HAP-1 (cell line): ENCODE measurements around the gene IL11RA.
A peak's percentile ranks its signal among the peaks of the same experiment; 100 is the strongest.

Source experiments
- DNase-seq, 2 experiments: peaks; one replicate each; pipeline ENCODE4 v3.0.0-alpha.2; 2016 to 2020; ENCODE audit warnings: low spot score in 2 of 2
- H3K27me3 ChIP-seq: fragments of 250-450 bp; sonication (Bioruptor Pico); 2 replicates; pipeline ENCODE4 v1.5.1; 2020; ENCODE audit warnings: low read depth, mild to moderate bottlenecking, moderate library complexity
- H3K36me3 ChIP-seq: fragments of 250-450 bp; sonication (Bioruptor Pico); replicated peaks from 2 replicates; pipeline ENCODE4 v1.5.1; 2020; ENCODE audit warnings: mild to moderate bottlenecking
- H3K4me1 ChIP-seq: fragments of 250-450 bp; sonication (Bioruptor Pico); 2 replicates; pipeline ENCODE4 v1.5.1; 2020; ENCODE audit warnings: mild to moderate bottlenecking
- H3K4me3 ChIP-seq: fragments of 250-450 bp; sonication (Bioruptor Pico); 2 replicates; pipeline ENCODE4 v1.5.1; 2020; ENCODE audit warnings: mild to moderate bottlenecking, moderate library complexity
- H3K9me3 ChIP-seq: fragments of 250-450 bp; sonication (Bioruptor Pico); 2 replicates; pipeline ENCODE4 v1.5.1; 2020; ENCODE audit warnings: mild to moderate bottlenecking, moderate library complexity
- in situ Hi-C: fragments of 300-500 bp; cut with MboI; formaldehyde crosslinking; loops from 3 replicates; pipeline ENCODE4 v1.14.3; 2020; ENCODE audit warnings: low sequenced_read_pairs, inconsistent platforms, mixed read lengths

IL11RA gene

DNA sequence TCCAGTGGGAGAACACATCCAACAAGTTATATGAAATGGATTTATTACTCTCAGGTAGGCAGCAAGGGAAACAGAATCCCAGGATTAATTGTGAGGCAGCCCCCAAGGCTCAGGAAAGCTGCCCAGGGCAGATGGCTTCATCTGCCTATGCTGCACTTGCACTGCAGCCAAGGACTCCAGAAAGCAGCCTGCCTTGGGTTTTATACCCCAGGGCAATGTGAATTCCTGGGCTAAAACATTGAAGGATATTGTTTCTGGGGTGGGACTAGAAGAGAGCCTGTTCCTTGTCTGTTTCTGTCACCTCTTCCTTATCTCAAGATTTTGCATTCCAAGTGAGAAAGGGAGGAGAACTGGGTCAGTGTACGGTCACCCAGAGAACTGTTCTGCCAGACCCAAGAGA, 19.3 kb downstream of the IL11RA start:
- Histone ChIP-seq H3K9me3 (no peaks in the 10 kb centered on the region), H3K36me3 (no peaks in the 10 kb centered on the region; the same call in 1 of the 2 replicates), H3K4me3 (no peak overlapping the region), H3K4me1 (no peaks in the 10 kb centered on the region), H3K27me3 (no peaks in the 10 kb centered on the region)
- in situ Hi-C loops: no loop called here
- no peak for DNase-seq

DNA sequence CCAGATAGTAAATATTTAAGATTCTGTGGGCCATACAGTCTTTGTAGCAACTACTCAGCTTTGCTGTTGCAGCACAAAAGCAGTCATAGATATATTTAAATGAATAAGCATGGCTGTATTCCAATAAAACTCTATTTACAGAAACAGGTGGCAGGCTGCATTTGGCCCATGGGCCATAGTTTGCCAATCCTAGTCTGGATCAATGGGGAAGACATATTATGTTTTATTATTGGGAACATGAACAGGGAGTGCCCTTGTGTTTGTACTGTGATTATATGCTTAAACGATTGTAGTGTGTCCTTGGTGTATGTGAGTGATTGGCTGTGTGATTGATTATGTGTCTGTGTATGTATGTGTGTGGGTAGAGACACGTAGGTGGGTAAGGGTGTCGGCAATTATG, 22.5 kb downstream of the IL11RA start:
- H3K9me3 ChIP-seq: no peaks in the 10 kb centered on the region
- H3K27me3 ChIP-seq: no peaks in the 10 kb centered on the region
- no peaks in the 10 kb centered on the region for H3K4me1 ChIP-seq
- H3K36me3 ChIP-seq: no peaks in the 10 kb centered on the region; the same call in 1 of the 2 replicates
- H3K4me3 ChIP-seq: no peak overlapping the region
- in situ Hi-C loops: no loop called here
- DNase-seq: no peak

- no peaks in the 10 kb centered on the region; the same call in 1 of the 2 replicates for H3K36me3 ChIP-seq
- in situ Hi-C loops: no loop called here
- H3K27me3 ChIP-seq: no peaks in the 10 kb centered on the region
- DNase-seq: peak; percentile 78 to 90
- H3K4me1 ChIP-seq: no peaks in the 10 kb centered on the region
- no peak overlapping the region for H3K4me3 ChIP-seq
- H3K9me3 ChIP-seq: no peaks in the 10 kb centered on the region
Measured at GRCh38 chr9:34675048-34675714, 23.2 kb downstream of the IL11RA start.

- Histone ChIP-seq H3K4me3 (no peak overlapping the region), H3K36me3 (peaks cover under 1% of the 10 kb centered on the region; the same call in 1 of the 2 replicates), H3K4me1 (no peaks in the 10 kb centered on the region), H3K9me3 (no peaks in the 10 kb centered on the region), H3K27me3 (no peaks in the 10 kb centered on the region)
- in situ Hi-C loops: no loop called here
- no peak for DNase-seq
Measured at GRCh38 chr9:34675869-34676268, 23.9 kb downstream of the IL11RA start.

- no peaks in the 10 kb centered on the region; the same call in 1 of the 2 replicates for H3K27me3 ChIP-seq
- in situ Hi-C loops: no loop called here
- no peaks in the 10 kb centered on the region for H3K4me1 ChIP-seq
- DNase-seq: no peak
- H3K4me3 ChIP-seq: no peak overlapping the region
- no peaks in the 10 kb centered on the region for H3K9me3 ChIP-seq
- H3K36me3 ChIP-seq: peaks cover 4% of the 10 kb centered on the region; the same call in 1 of the 2 replicates
Measured at GRCh38 chr9:34684145-34684544, 32.2 kb downstream of the IL11RA start.

GRCh38 chr9:34684816-34685215, 32.8 kb downstream of the IL11RA start:
- Histone ChIP-seq H3K4me1 (no peaks in the 10 kb centered on the region), H3K36me3 (peaks cover 4% of the 10 kb centered on the region; the same call in 1 of the 2 replicates), H3K27me3 (no peaks in the 10 kb centered on the region; the same call in 1 of the 2 replicates), H3K4me3 (no peak overlapping the region), H3K9me3 (no peaks in the 10 kb centered on the region)
- in situ Hi-C loops: no loop called here
- DNase-seq: no peak

DNA sequence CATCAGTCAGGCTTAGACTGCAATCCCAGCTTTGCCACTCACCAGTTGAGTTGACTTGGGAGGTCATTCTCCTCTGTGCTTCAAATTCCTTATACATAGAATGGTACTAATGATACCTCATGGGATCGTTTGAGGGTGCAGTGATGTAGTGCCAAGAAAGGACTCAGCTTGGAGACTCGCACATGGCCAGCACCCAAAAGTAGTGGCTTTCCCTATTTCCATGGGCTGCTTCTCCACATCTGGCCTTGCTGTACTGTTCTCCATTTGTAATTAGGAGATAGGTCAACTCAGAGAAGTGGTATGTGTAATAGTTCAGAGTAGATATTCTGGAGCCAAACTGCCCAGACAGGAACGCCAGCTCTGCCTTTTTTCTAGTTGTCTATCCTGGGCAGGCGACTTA, 33.6 kb downstream of the IL11RA start:
- Histone ChIP-seq H3K9me3 (no peaks in the 10 kb centered on the region), H3K4me3 (no peak overlapping the region), H3K4me1 (no peaks in the 10 kb centered on the region), H3K36me3 (peaks cover 4% of the 10 kb centered on the region; the same call in 1 of the 2 replicates), H3K27me3 (no peaks in the 10 kb centered on the region; the same call in 1 of the 2 replicates)
- in situ Hi-C loops: no loop called here
- no peak for DNase-seq

DNA sequence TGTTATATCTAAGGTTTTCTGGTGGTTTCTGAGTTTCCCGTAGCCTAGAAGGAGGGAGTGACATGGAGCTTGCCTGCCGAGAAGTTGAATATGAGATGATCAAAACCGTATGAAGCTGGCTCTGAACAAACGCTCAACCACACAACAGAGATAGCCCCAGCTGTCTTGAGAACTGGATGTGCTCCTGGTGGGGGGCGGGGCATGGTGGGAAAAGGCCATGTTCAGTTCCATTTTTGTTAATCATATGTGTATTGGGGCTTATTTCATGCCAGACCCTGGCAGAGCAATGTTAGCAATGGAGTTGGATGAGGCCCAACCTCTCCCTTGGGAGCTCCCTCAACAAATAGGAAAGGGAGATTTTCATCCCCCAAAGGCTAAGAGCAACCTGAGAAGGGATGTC, 34.2 kb downstream of the IL11RA start:
- no peaks in the 10 kb centered on the region for H3K4me1 ChIP-seq
- in situ Hi-C loops: no loop called here
- no peaks in the 10 kb centered on the region for H3K36me3 ChIP-seq
- no peaks in the 10 kb centered on the region for H3K9me3 ChIP-seq
- no peaks in the 10 kb centered on the region; the same call in 1 of the 2 replicates for H3K27me3 ChIP-seq
- H3K4me3 ChIP-seq: no peak overlapping the region
- DNase-seq: no peak

- no peak for DNase-seq
- Histone ChIP-seq H3K9me3 (no peaks in the 10 kb centered on the region), H3K36me3 (no peaks in the 10 kb centered on the region), H3K4me3 (no peak overlapping the region), H3K4me1 (no peaks in the 10 kb centered on the region), H3K27me3 (no peaks in the 10 kb centered on the region; the same call in 1 of the 2 replicates)
- in situ Hi-C loops: no loop called here
Measured at GRCh38 chr9:34686732-34687131, 34.7 kb downstream of the IL11RA start.

GRCh38 chr9:34687276-34688030, 35.5 kb downstream of the IL11RA start:
- Histone ChIP-seq H3K9me3 (no peaks in the 10 kb centered on the region), H3K27me3 (no peaks in the 10 kb centered on the region; the same call in 1 of the 2 replicates), H3K4me3 (no peak overlapping the region), H3K36me3 (no peaks in the 10 kb centered on the region), H3K4me1 (no peaks in the 10 kb centered on the region)
- DNase-seq: no peak
- in situ Hi-C loops: no loop called here

- in situ Hi-C loops: no loop called here
- no peak for DNase-seq
- peaks cover 7% of the 10 kb centered on the region for H3K9me3 ChIP-seq
- no peaks in the 10 kb centered on the region for H3K4me1 ChIP-seq
- H3K36me3 ChIP-seq: no peaks in the 10 kb centered on the region
- no peak overlapping the region for H3K4me3 ChIP-seq
- H3K27me3 ChIP-seq: no peaks in the 10 kb centered on the region
Measured at GRCh38 chr9:34688329-34689115, 36.5 kb downstream of the IL11RA start.

DNA sequence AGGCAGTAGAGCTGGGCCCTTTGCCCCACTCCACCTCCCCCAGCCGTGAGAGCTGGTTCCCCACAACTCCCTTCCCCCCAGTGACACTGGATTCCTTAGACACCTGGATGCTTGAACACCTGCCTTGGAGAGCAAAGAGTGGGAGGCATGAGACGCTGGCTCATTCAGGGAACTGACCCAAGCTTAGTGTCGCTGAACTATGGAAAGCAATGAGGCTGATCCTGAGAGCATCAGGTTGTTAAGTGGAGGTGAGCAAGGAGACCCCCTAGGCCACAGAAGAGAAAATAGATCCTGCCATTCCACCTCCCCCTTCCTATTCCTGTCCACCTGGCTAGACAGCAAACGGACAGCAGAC, 37.1 kb downstream of the IL11RA start:
- Histone ChIP-seq H3K27me3 (no peaks in the 10 kb centered on the region), H3K4me3 (no peak overlapping the region), H3K4me1 (no peaks in the 10 kb centered on the region), H3K36me3 (no peaks in the 10 kb centered on the region), H3K9me3 (peaks cover 7% of the 10 kb centered on the region)
- in situ Hi-C loops: no loop called here
- DNase-seq: no peak

- Histone ChIP-seq H3K36me3 (no peaks in the 10 kb centered on the region), H3K4me3 (no peak overlapping the region), H3K4me1 (no peaks in the 10 kb centered on the region), H3K27me3 (no peaks in the 10 kb centered on the region), H3K9me3 (peaks cover 7% of the 10 kb centered on the region)
- DNase-seq: no peak
- in situ Hi-C loops: no loop called here
Measured at GRCh38 chr9:34689512-34689911, 37.5 kb downstream of the IL11RA start.
